GM12878 (cell line): Measurements from ENCODE around the gene CHPF2. TPM values are rescaled to one million over a fixed set of nuclear protein-coding genes. Genes with fewer than 3 reads are reported as not detected.

Source experiments
- CBX3 ChIP-seq: fragments of 200-600 bp; sonication (generic); IDR thresholded peaks from 2 replicates; pipeline ENCODE4 v1.6.1; 2016; ENCODE audit warnings: low read depth, borderline replicate concordance
- CHD2 ChIP-seq: IDR thresholded peaks from 2 replicates; pipeline ENCODE4 v1.6.1; 2011; ENCODE audit warnings: low read depth, low read length, improper control_type of control experiment, borderline replicate concordance
- DPF2 ChIP-seq: fragments of 450-650 bp; IDR thresholded peaks from 2 replicates; pipeline ENCODE4 v1.6.1; 2017; ENCODE audit warnings: mild to moderate bottlenecking
- HCFC1 ChIP-seq: fragments of 150-350 bp; IDR thresholded peaks from 2 replicates; pipeline ENCODE4 v1.6.1; 2014; ENCODE audit warnings: low read length
- JUNB ChIP-seq: IDR thresholded peaks from 2 replicates; pipeline ENCODE4 v1.6.1; 2016; ENCODE audit warnings: antibody characterized with exemption, mild to moderate bottlenecking
- KAT2A ChIP-seq: conservative IDR thresholded peaks from 2 replicates; pipeline ENCODE4 v1.6.1; 2011; ENCODE audit warnings: low read depth, low read length; ENCODE audit not compliant: control insufficient read depth
- KLF5 ChIP-seq: fragments of 450-650 bp; IDR thresholded peaks from 2 replicates; pipeline ENCODE4 v1.6.1; 2014; ENCODE audit warnings: mild to moderate bottlenecking; ENCODE audit not compliant: partially characterized antibody
- MXI1 ChIP-seq: fragments of 150-350 bp; IDR thresholded peaks from 2 replicates; pipeline ENCODE4 v1.6.1; 2011; ENCODE audit warnings: low read depth, mild to moderate bottlenecking, inconsistent platforms, low read length, improper control_type of control experiment
- NBN ChIP-seq: fragments of 450-650 bp; IDR thresholded peaks from 2 replicates; pipeline ENCODE4 v1.6.1; 2016
- PAX5 ChIP-seq: IDR thresholded peaks from 2 replicates; pipeline ENCODE4 v1.6.1; 2011; ENCODE audit warnings: low read depth, low read length, borderline replicate concordance
- POU2F2 ChIP-seq: IDR thresholded peaks from 3 replicates; pipeline ENCODE4 v1.6.1; 2011; ENCODE audit warnings: low read depth, mild to moderate bottlenecking, low read length, borderline replicate concordance
- RELA ChIP-seq: fragments of 450-650 bp; IDR thresholded peaks from 2 replicates; pipeline ENCODE4 v1.8.0; 2014; ENCODE audit warnings: borderline replicate concordance; ENCODE audit not compliant: partially characterized antibody
- RFX5 ChIP-seq: IDR thresholded peaks from 2 replicates; pipeline ENCODE4 v1.6.1; 2011; ENCODE audit warnings: low read depth, low read length, improper control_type of control experiment
- SMAD5 ChIP-seq: IDR thresholded peaks from 2 replicates; pipeline ENCODE4 v1.6.1; 2016; ENCODE audit warnings: antibody characterized with exemption, low read depth
- SMARCA5 ChIP-seq: fragments of 450-650 bp; IDR thresholded peaks from 2 replicates; pipeline ENCODE4 v1.6.1; 2017; ENCODE audit warnings: mild to moderate bottlenecking
- SPI1 ChIP-seq: IDR thresholded peaks from 2 replicates; pipeline ENCODE4 v1.6.1; 2011; ENCODE audit warnings: low read depth, mild to moderate bottlenecking, low read length, moderate library complexity, borderline replicate concordance; ENCODE audit not compliant: insufficient read depth
- TBL1XR1 ChIP-seq: IDR thresholded peaks from 2 replicates; pipeline ENCODE4 v1.6.1; 2012; ENCODE audit warnings: low read depth, low read length, improper control_type of control experiment
- YY1 ChIP-seq: IDR thresholded peaks from 2 replicates; pipeline ENCODE4 v1.6.1; 2011; ENCODE audit warnings: low read depth, mild to moderate bottlenecking, low read length
- polyA plus RNA-seq, 11 experiments: library from polyadenylated mRNA; depleted of rRNA in 4 of 11; unstranded in 6 of 11; stranded (reverse) in 5 of 11; fragments of >200 nt; fragmentation: Nextera tagmentation in 4 of 11; fragmentation: Illumina TruSeq in 1 of 11; extraction: Ambion mirVana in 4 of 11; extraction: Trizol in 1 of 11; gene quantifications; 1 replicate in 1 of 11; 2 replicates in 10 of 11; pipeline versions ENCODE4 v1.2.1 to v1.2.3, GENCODE V29; 2011 to 2016; ENCODE audit warnings: inconsistent platforms in 2 of 11, missing spikeins in 2 of 11, low read depth in 1 of 11
- total RNA-seq, 4 experiments: library from RNA; depleted of rRNA in 3 of 4; stranded (reverse); fragments of >200 nt in 3 of 4; fragmentation: Illumina TruSeq in 1 of 4; extraction: Trizol in 1 of 4; gene quantifications; 2 replicates each; pipeline versions ENCODE4 v1.2.1 to v1.2.3, GENCODE V29; 2013 to 2021
- TF ChIP-seq, protein P1 (sequence below): fragments of 450-650 bp; IDR thresholded peaks from 2 replicates; pipeline ENCODE4 v1.6.1; 2016; ENCODE audit warnings: mild to moderate bottlenecking, moderate library complexity, borderline replicate concordance
- TF ChIP-seq, protein P2 (sequence below): fragments of 450-650 bp; IDR thresholded peaks from 2 replicates; pipeline ENCODE4 v1.6.1; 2016; ENCODE audit warnings: mild to moderate bottlenecking
- TF ChIP-seq, protein P3 (sequence below): fragments of 450-650 bp; conservative IDR thresholded peaks from 2 replicates; pipeline ENCODE4 v1.6.1; 2017; ENCODE audit warnings: mild to moderate bottlenecking, moderate library complexity
- TF ChIP-seq, protein P4 (sequence below): fragments of 450-650 bp; IDR thresholded peaks from 2 replicates; pipeline ENCODE4 v1.6.1; 2016; ENCODE audit warnings: mild to moderate bottlenecking

Gene CHPF2
- total and polyA plus RNA-seq, 10 of the 15 experiments (the other 5 are each of a cell fraction or from before 2014, with no cell fraction given): 0.23 to 33.1 (median 11.5) TPM

DNA sequence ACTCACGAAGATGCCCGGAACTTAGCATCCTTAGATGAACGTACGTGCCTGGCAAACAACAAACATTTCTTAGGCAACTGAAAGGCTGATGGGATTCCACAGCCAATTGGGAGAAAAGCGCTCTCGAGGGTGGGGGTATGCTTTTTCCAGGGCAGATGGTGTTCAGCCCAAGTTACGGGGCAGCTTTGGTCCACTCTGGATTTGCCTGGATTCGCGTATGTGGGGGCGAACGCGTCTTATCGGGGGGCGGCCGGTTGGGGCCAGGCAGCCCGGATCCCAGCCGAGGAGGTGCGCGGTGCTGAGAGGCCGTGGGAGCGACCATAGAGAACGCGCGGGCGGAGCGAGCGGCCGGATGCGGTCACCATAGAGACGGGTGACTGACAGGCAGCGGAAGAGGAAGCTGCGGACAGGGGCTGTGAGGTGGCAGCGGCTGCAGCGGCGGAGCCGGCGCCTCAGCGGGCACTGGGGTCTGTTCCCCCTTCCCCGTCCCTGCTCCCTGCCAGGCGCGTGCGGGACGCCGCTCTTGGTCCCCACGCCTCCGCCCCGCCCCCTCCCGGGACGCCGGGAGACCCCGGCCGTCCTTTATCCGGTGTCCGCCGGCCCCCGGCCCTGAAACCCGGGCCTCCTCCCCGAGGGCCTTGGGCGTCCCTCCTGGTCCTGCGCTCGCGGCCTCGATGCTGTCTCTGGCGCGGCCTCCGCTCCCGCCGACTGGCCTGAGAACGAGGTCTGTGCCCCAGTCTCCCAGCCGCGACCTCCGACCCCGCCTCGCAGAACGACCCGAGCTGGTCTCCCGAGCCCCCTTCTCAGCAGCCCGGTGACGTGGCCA lies at the start of gene CHPF2 (continued):
- peak; percentile 23 for TF ChIP-seq RELA
- TF ChIP-seq JUNB: no peak
- 0 out of 2 replicates have a peak, but pooled peaks have one; percentile 67 for TF ChIP-seq SMAD5
- TF ChIP-seq MXI1: peak; percentile 62
- peak; percentile 98 for TF ChIP-seq DPF2
- peak; percentile 15; the same call in 1 of the 2 replicates for TF ChIP-seq TBL1XR1
- TF ChIP-seq, protein P1, sequence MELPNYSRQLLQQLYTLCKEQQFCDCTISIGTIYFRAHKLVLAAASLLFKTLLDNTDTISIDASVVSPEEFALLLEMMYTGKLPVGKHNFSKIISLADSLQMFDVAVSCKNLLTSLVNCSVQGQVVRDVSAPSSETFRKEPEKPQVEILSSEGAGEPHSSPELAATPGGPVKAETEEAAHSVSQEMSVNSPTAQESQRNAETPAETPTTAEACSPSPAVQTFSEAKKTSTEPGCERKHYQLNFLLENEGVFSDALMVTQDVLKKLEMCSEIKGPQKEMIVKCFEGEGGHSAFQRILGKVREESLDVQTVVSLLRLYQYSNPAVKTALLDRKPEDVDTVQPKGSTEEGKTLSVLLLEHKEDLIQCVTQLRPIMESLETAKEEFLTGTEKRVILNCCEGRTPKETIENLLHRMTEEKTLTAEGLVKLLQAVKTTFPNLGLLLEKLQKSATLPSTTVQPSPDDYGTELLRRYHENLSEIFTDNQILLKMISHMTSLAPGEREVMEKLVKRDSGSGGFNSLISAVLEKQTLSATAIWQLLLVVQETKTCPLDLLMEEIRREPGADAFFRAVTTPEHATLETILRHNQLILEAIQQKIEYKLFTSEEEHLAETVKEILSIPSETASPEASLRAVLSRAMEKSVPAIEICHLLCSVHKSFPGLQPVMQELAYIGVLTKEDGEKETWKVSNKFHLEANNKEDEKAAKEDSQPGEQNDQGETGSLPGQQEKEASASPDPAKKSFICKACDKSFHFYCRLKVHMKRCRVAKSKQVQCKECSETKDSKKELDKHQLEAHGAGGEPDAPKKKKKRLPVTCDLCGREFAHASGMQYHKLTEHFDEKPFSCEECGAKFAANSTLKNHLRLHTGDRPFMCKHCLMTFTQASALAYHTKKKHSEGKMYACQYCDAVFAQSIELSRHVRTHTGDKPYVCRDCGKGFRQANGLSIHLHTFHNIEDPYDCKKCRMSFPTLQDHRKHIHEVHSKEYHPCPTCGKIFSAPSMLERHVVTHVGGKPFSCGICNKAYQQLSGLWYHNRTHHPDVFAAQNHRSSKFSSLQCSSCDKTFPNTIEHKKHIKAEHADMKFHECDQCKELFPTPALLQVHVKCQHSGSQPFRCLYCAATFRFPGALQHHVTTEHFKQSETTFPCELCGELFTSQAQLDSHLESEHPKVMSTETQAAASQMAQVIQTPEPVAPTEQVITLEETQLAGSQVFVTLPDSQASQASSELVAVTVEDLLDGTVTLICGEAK: peak; percentile 83
- TF ChIP-seq PAX5: 0 out of 2 replicates have a peak, but pooled peaks have one; percentile 36
- peak; percentile 69; the same call in 1 of the 2 replicates for TF ChIP-seq SPI1
- TF ChIP-seq, protein P2, sequence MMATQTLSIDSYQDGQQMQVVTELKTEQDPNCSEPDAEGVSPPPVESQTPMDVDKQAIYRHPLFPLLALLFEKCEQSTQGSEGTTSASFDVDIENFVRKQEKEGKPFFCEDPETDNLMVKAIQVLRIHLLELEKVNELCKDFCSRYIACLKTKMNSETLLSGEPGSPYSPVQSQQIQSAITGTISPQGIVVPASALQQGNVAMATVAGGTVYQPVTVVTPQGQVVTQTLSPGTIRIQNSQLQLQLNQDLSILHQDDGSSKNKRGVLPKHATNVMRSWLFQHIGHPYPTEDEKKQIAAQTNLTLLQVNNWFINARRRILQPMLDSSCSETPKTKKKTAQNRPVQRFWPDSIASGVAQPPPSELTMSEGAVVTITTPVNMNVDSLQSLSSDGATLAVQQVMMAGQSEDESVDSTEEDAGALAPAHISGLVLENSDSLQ: peak; percentile 99
- TF ChIP-seq POU2F2: peak; percentile 72; the same call in 2 of the 3 replicates
- TF ChIP-seq, protein P3, sequence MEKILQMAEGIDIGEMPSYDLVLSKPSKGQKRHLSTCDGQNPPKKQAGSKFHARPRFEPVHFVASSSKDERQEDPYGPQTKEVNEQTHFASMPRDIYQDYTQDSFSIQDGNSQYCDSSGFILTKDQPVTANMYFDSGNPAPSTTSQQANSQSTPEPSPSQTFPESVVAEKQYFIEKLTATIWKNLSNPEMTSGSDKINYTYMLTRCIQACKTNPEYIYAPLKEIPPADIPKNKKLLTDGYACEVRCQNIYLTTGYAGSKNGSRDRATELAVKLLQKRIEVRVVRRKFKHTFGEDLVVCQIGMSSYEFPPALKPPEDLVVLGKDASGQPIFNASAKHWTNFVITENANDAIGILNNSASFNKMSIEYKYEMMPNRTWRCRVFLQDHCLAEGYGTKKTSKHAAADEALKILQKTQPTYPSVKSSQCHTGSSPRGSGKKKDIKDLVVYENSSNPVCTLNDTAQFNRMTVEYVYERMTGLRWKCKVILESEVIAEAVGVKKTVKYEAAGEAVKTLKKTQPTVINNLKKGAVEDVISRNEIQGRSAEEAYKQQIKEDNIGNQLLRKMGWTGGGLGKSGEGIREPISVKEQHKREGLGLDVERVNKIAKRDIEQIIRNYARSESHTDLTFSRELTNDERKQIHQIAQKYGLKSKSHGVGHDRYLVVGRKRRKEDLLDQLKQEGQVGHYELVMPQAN: peak; percentile 48; the same call in 1 of the 2 replicates
- TF ChIP-seq CBX3: no peak
- TF ChIP-seq, protein P4, sequence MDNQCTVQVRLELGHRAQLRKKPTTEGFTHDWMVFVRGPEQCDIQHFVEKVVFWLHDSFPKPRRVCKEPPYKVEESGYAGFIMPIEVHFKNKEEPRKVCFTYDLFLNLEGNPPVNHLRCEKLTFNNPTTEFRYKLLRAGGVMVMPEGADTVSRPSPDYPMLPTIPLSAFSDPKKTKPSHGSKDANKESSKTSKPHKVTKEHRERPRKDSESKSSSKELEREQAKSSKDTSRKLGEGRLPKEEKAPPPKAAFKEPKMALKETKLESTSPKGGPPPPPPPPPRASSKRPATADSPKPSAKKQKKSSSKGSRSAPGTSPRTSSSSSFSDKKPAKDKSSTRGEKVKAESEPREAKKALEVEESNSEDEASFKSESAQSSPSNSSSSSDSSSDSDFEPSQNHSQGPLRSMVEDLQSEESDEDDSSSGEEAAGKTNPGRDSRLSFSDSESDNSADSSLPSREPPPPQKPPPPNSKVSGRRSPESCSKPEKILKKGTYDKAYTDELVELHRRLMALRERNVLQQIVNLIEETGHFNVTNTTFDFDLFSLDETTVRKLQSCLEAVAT: 0 out of 2 replicates have a peak, but pooled peaks have one; percentile 22
- peak; percentile 55; the same call in 1 of the 2 replicates for TF ChIP-seq SMARCA5
- peak; percentile 26; the same call in 1 of the 2 replicates for TF ChIP-seq CHD2
- TF ChIP-seq KLF5: no peak
- TF ChIP-seq YY1: peak; percentile 30; the same call in 1 of the 2 replicates
- TF ChIP-seq KAT2A: no peak
- TF ChIP-seq NBN: 0 out of 2 replicates have a peak, but pooled peaks have one; percentile 25
- TF ChIP-seq RFX5: no peak
- TF ChIP-seq HCFC1: peak; percentile 49
